ENCODE results near the gene TOX3.

Gene TOX3

GRCh38 chr16:52535076-52535475, 11.9 kb downstream of the TOX3 start:
- no peak for DNase-seq

GRCh38 chr16:52533296-52533695, 13.6 kb downstream of the TOX3 start:
- no peak for DNase-seq

DNA sequence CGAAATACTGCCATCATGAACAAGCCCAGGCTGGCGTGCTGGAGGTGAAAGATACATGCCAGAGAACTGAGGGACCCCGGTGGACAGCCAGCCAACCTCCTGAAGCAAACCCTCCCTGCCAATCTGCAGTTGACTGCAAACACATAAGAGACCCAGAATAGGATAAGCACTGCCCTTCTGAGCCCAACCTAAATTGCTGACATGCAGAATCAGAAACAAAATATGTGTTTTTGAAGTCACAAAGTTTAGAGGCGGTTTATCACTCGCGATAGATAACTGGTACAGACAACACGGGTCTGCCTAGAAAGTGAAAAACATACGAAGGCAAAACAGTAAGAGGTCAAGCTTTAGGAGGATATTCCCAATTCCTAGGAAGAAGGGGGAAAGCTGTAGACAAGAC, 14.6 kb downstream of the TOX3 start:
- no peak for DNase-seq

DNA sequence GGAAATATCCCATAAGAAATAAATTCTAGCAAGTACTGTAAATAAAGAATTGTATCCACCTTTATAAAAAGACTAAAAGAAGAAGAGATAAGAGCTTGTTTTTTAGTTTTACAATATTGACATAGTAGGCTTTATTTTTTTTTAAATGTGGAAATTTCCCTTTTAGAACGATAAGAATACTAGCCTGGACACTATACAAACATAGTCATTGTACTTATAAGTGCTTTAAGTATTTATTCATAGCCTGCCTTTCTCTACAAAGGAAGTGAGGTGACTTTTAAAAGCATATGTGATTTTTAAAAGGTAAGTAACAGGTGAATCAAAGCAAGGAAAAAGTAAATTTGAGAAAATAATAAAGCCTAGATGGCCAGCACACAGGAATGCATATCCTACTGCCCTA, 17.7 kb downstream of the TOX3 start:
- no peak for DNase-seq

- DNase-seq: no peak
These were observed 18.4 kb downstream of the TOX3 start for GRCh38 chr16:52528393-52529065.

DNA sequence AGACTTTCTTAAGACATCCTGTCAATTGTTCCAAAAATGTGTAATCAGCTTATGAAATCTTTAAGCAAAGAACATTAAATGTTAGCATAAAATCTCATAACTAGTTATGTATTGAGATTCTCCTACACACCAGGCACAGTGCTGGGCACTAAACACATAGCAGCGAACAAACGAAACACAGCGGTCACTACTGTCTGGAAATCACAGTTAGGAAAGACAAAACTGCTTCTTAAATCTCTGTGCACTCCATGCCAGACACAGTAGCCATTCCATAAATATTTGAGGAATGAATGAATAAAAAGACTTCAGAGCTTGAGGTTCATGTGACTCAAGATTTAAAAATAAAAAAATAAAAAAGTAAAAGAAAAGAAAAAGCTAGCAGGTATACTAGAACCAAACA, 20.1 kb downstream of the TOX3 start:
- DNase-seq: no peak

- DNase-seq: no peak
These were observed 20.7 kb downstream of the TOX3 start for GRCh38 chr16:52526116-52526828.

DNA sequence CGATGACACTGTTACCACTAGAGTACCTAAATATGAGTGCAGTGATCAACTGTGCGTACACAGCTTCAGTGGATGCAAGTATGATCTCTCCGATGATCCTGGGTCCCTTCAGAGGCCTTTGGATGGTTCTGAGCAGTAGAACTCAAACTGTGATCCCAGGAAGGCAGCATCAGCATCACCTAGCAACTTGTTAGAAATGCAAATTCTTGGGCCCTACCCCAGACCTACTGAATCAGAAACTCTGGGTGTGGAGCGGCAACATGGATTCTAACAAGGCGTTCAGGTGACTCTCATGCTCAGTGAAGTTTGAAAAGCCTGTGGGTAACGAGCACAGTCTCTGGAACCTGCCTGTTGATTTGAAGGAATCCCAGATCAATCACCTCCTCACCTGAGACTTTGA, 25.4 kb downstream of the TOX3 start:
- DNase-seq: no peak

DNA sequence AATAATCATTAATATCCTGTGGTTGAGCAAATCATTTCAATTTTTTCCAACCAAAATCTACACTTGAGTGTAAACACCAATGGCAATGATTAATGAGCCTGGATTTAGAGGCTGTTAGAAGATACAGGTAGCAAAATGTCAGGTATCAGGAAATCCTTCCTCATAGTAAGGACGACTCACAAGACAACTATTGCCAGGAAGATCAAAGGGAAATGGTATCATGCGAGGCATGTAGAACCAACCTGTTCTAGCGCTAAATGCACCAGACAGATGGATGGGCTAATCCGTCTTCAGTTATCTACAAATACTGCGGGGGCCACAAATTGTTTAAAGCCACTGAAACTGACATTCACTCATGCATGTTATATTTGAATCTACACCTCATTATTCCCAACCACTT, 28.1 kb downstream of the TOX3 start:
- no peak for DNase-seq

GRCh38 chr16:52515068-52515671, 31.8 kb downstream of the TOX3 start:
- DNase-seq: no peak

- no peak for DNase-seq
These were observed 34.5 kb downstream of the TOX3 start for GRCh38 chr16:52512297-52512987.

GRCh38 chr16:52501746-52502145, 45.2 kb downstream of the TOX3 start:
- DNase-seq: no peak

GRCh38 chr16:52500963-52501362, 46.0 kb downstream of the TOX3 start:
- DNase-seq: no peak

- no peak for DNase-seq
These were observed 47.9 kb downstream of the TOX3 start for GRCh38 chr16:52499060-52499440.

- no peak for DNase-seq
These were observed 48.4 kb downstream of the TOX3 start for GRCh38 chr16:52498328-52499059.

GRCh38 chr16:52497067-52497816, 49.7 kb downstream of the TOX3 start:
- no peak for DNase-seq

DNA sequence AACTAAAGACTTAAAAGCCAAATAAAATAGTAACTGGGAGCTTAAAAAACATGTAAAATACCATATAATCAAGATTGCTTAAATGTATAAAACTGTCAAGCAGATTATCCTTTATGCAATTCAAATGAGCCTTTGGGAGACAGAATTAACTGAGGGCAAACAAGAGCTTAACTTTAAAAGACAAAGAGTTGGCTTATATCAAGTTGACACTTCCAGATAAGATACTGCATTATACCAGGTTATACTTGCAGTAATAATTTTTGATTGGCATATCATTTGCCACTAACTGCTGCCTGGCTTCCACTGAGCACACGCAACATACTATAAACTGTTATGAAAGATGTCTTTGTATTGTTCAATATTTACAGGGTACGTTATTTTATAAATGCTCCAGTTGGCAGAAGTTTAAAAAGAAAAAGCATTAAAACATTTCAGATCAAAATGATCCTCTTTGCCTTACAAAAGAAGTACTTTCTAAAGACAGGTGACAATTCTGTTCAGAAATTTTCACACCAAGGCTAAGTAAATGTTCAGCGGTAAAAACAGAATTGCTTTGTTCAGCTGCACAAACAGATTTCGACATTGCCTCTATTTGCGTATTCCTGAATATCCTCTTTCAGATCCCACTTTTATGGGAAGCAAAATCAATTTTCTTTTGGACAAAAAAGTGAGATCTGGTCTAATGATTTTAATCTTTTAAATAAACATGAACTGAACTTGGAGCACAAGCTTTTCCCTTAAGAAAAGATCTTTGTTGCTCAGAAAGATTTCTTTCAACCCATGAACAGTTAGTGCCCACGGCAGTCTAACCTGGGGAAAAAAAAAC, 50.7 kb downstream of the TOX3 start:
- DNase-seq: no peak

DNA sequence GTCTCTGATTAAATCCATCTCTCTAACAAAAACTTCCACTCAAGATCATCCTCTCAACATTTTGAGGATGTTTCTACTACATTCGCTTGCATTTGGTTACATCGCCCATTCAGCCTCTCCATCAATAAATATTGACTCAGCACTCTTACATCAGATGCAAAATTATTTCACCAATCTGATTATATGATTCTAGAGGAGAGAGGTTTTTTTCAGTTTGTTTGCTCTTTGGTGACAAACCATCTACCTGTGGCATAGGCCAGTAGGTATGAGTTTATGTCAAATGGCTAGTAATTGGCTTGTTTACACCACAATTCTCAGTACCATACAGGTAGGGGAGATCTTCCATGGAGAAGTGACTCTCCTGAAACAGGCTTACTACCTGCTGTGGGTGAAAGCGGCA, 52.3 kb downstream of the TOX3 start:
- no peak for DNase-seq

GRCh38 chr16:52494145-52494544, 52.8 kb downstream of the TOX3 start:
- DNase-seq: no peak

DNA sequence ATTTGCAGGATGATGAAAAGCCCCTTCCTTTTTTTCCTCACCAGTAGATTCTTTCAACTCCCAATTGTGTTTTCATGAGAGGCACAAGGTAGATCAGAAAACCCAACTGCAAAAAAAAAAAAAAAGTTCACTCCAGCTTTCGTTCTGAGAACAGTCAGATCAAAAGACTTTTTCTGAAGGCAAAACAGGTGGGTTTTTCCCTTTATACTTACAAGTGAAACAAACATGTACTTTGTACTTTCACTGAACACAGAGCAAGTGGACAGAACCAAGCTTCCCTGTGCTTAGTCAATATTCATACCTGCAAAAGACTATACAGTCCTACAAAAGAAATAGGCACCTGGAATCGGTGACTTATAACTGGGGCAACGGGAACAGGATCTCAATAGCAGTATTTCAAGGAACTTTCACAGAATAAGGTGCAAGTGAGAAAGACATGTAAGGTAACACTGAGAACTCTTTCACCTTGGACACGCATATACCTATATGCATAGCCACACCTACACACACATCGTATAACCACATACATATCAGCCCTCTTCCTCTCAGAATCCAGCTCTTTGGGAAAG, 54.1 kb downstream of the TOX3 start:
- no peak for DNase-seq

- DNase-seq: no peak
These were observed 55.7 kb downstream of the TOX3 start for GRCh38 chr16:52491216-52491615.

Data from effector CD4-positive, alpha-beta T cell (primary cell).